ENCODE results near the gene BIRC7. TPM values are rescaled to one million over a fixed set of nuclear protein-coding genes. Genes with fewer than 3 reads are reported as not detected.

The BIRC7 gene
- total and polyA plus RNA-seq, 2 of the 4 experiments (the other 2 are of a cell fraction) = not detected

DNA sequence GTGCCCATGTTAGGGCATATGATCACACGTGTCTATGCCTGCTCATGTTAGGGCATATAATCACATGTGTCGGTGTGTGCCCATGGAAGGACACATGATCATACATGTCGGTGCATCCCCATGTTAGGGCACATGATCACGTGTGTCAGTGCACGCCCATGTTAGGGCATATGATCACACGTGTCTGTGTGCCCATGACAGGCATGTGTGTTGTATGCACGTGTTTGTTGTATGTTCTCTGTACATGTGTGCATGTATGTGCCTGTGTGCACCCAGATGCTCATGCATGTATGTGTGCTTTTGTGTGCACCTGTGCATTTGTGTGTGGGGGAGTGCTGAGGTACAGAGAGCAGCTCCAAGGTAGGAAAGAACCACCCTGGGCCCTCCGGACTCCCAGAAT, 49.6 kb upstream of the BIRC7 start:
- Histone ChIP-seq H3K9me3 (ENCODE audit: control insufficient read depth, insufficient read depth, low read length) (no peaks in the 10 kb centered on the region), H3K9me1 (ENCODE audit: insufficient read depth, low read length) (peaks cover 9% of the 10 kb centered on the region), H3K9ac (ENCODE audit: low read depth, low read length) (no peak overlapping the region), H4K91ac (ENCODE audit: insufficient read depth, low read depth, low read length) (no peak overlapping the region), H3K4ac (ENCODE audit: low read depth, low read length) (no peak overlapping the region), H2AFZ (replicated peaks; ENCODE audit: low read length, poor library complexity) (no peak overlapping the region), H2AK5ac (ENCODE audit: low read depth, low read length) (no peak overlapping the region), H4K20me1 (ENCODE audit: insufficient read depth, low read length) (peaks cover 11% of the 10 kb centered on the region), H4K5ac (ENCODE audit: low read depth, low read length) (no peak overlapping the region), H3K4me3 (ENCODE audit: insufficient read depth, low read depth, low read length) (no peak overlapping the region), H2BK15ac (ENCODE audit: low read depth, low read length) (no peak overlapping the region), H2AK9ac (replicated peaks; ENCODE audit: low read depth, low read length, poor library complexity) (no peak overlapping the region), H2BK5ac (ENCODE audit: low read depth, low read length, poor library complexity, severe bottlenecking) (no peak overlapping the region), H3K23ac (ENCODE audit: low read depth, low read length) (no peak overlapping the region), H4K8ac (ENCODE audit: low read depth in 2 of 2, low read length in 2 of 2) (no peak overlapping the region), H3K36me3 (ENCODE audit: control insufficient read depth, insufficient read depth, low read length) (no peaks in the 10 kb centered on the region), H2BK120ac (ENCODE audit: low read depth, low read length) (no peak overlapping the region), H3K18ac (ENCODE audit: low read depth, low read length) (no peak overlapping the region), H3K27me3 (ENCODE audit: control insufficient read depth, insufficient read depth, low read length) (peaks cover 15% of the 10 kb centered on the region; the same call in 1 of the 2 replicates), H2BK20ac (ENCODE audit: low read depth, low read length) (no peak overlapping the region), H3K79me1 (ENCODE audit: low read depth in 1 of 2, low read length in 2 of 2) (no peaks in the 10 kb centered on the region), H3K14ac (replicated peaks; ENCODE audit: low read depth, low read length) (no peak overlapping the region), H3K4me1 (ENCODE audit: control insufficient read depth, insufficient read depth, low read length) (no peaks in the 10 kb centered on the region), H3K56ac (ENCODE audit: extremely low read depth, insufficient read depth, low read length) (no peak overlapping the region), H3K4me2 (ENCODE audit: low read depth, low read length) (no peak overlapping the region), H3K27ac (ENCODE audit: insufficient read depth, low read length) (no peak overlapping the region)
- in situ Hi-C loops (cut with MboI; ENCODE audit: low sequenced_read_pairs) = no loop called here
- ATAC-seq (ENCODE audit: low read depth) (no peak), DNase-seq (no peak)
- intact Hi-C loops (cut with micrococcal nuclease) = loop anchor here (10.0 kb wide), 1 partner anchor 131 kb away; no protein-coding TSS in a partner anchor
- ChIA-PET POLR2A (ENCODE audit: unreplicated experiment) (no interaction called here), CTCF (no interaction called here)
- no TSS peak for BruUV-seq (replicated peaks)
- dilution Hi-C loops (cut with HindIII; ENCODE audit: low sequenced_read_pairs, unreplicated experiment) = no loop called here
- TF ChIP-seq, protein P1, sequence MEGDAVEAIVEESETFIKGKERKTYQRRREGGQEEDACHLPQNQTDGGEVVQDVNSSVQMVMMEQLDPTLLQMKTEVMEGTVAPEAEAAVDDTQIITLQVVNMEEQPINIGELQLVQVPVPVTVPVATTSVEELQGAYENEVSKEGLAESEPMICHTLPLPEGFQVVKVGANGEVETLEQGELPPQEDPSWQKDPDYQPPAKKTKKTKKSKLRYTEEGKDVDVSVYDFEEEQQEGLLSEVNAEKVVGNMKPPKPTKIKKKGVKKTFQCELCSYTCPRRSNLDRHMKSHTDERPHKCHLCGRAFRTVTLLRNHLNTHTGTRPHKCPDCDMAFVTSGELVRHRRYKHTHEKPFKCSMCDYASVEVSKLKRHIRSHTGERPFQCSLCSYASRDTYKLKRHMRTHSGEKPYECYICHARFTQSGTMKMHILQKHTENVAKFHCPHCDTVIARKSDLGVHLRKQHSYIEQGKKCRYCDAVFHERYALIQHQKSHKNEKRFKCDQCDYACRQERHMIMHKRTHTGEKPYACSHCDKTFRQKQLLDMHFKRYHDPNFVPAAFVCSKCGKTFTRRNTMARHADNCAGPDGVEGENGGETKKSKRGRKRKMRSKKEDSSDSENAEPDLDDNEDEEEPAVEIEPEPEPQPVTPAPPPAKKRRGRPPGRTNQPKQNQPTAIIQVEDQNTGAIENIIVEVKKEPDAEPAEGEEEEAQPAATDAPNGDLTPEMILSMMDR (conservative IDR thresholded peaks at IDR 0.05; ENCODE audit: low read depth, low read length) = no peak
- TF ChIP-seq RAD21 (IDR thresholded peaks at IDR 0.05; ENCODE audit: low read length) (no peak), SMC3 (IDR thresholded peaks at IDR 0.05; ENCODE audit: low read depth, low read length) (no peak), CHD1 (IDR thresholded peaks at IDR 0.05; ENCODE audit: low read depth, low read length) (no peak), NFE2L2 (IDR thresholded peaks at IDR 0.05; ENCODE audit: low read depth, low read length) (no peak)
- TF ChIP-seq, protein P2, sequence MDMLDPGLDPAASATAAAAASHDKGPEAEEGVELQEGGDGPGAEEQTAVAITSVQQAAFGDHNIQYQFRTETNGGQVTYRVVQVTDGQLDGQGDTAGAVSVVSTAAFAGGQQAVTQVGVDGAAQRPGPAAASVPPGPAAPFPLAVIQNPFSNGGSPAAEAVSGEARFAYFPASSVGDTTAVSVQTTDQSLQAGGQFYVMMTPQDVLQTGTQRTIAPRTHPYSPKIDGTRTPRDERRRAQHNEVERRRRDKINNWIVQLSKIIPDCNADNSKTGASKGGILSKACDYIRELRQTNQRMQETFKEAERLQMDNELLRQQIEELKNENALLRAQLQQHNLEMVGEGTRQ (IDR thresholded peaks at IDR 0.05; ENCODE audit: low read depth, low read length) = no peak
- WGBS, 2 experiments (ENCODE audit: extremely low coverage in 2 of 2, insufficient read length in 1 of 2) = 93% methylated on average over 6 of the region's 8 CpGs; no CpG with 5 or more reads in 1 of the 2 experiments

Data from IMR-90 (cell line).